ENCODE data around the gene GAK. TPM values are rescaled to one million over a fixed set of nuclear protein-coding genes. Genes with fewer than 3 reads are reported as not detected.

Gene GAK
- polyA plus RNA-seq, 1 experiment, result 17.0 TPM

- TF ChIP-seq, protein P1, sequence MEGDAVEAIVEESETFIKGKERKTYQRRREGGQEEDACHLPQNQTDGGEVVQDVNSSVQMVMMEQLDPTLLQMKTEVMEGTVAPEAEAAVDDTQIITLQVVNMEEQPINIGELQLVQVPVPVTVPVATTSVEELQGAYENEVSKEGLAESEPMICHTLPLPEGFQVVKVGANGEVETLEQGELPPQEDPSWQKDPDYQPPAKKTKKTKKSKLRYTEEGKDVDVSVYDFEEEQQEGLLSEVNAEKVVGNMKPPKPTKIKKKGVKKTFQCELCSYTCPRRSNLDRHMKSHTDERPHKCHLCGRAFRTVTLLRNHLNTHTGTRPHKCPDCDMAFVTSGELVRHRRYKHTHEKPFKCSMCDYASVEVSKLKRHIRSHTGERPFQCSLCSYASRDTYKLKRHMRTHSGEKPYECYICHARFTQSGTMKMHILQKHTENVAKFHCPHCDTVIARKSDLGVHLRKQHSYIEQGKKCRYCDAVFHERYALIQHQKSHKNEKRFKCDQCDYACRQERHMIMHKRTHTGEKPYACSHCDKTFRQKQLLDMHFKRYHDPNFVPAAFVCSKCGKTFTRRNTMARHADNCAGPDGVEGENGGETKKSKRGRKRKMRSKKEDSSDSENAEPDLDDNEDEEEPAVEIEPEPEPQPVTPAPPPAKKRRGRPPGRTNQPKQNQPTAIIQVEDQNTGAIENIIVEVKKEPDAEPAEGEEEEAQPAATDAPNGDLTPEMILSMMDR (IDR thresholded peaks at IDR 0.05; ENCODE audit: low read depth, low read length), result no peak
- DNase-seq (ENCODE audit: low read depth, low spot score), result no peak
- ChIA-PET POLR2A (no interaction called here), CTCF (no interaction called here)
- Histone ChIP-seq H3K27ac (ENCODE audit: low read depth, low read length) (no peak overlapping the region), H3K27me3 (ENCODE audit: control insufficient read depth, insufficient read depth, low read length) (no peaks in the 10 kb centered on the region), H3K4me3 (ENCODE audit: low read depth, low read length) (no peak overlapping the region), H3K9me3 (ENCODE audit: control insufficient read depth, insufficient read depth, low read length) (no peaks in the 10 kb centered on the region; the same call in 1 of the 2 replicates)
Observed at GRCh38 chr4:957581-958313, 25.6 kb upstream of the GAK start.

DNA sequence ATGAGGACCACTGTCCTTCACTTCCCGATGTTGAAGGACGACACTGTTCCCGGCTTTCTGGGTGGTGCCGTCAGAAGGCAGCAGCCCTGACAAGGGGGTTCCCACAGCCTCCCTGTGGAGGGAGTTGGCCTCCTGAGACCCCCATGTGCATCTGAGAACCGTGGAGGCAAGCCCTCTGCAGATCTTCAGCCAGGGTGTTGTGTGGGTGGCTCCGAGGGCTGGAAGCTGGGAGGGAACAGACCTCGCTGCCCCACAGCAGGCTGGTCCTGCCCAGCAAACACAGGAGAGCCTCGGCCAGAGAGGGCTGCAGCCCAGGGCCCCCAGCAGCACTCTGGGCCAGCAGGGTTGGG lies 25.1 kb upstream of the GAK start:
- ChIA-PET CTCF (no interaction called here), POLR2A (no interaction called here)
- Histone ChIP-seq H3K4me3 (ENCODE audit: low read depth, low read length) (no peak overlapping the region), H3K27me3 (ENCODE audit: control insufficient read depth, insufficient read depth, low read length) (no peaks in the 10 kb centered on the region), H3K27ac (ENCODE audit: low read depth, low read length) (no peak overlapping the region), H3K9me3 (ENCODE audit: control insufficient read depth, insufficient read depth, low read length) (no peaks in the 10 kb centered on the region; the same call in 1 of the 2 replicates)
- DNase-seq (ENCODE audit: low read depth, low spot score), result no peak
- TF ChIP-seq, protein P1 (IDR thresholded peaks at IDR 0.05; ENCODE audit: low read depth, low read length), result no peak

DNA sequence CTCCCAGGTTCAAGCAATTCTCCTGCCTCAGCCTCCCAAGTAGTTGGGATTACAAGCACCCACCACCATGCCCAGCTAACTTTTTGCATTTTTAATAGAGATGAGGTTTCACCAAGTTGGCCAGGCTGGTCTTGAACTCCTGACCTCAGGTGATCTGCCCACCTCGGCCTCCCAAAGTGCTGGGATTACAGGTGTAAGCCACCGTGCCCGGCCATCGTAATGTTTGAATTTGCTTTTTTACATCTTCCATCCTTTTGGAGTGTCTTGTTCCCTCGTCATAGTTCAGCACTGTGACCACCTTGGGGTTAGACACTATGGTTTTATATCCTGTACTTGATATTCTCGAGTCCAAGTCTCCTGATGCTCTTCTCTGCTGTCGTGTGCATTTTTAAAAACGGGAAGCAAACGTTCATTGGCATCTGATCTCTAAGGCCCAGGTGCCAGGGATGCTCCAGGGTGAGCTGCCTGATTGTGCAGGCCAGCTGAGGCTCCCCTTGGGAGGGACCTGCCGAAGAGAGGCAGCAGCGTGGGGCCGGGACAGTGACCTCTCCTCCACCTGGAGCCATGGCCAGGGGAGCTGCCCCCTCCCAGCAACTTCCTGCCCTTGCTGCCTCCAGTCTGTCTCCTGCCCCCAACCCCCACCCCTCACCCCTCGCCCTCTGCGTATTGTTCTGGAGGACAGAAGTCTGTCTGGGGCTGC lies 24.6 kb upstream of the GAK start:
- Histone ChIP-seq H3K4me3 (ENCODE audit: low read depth, low read length) (no peak overlapping the region), H3K27me3 (ENCODE audit: control insufficient read depth, insufficient read depth, low read length) (no peaks in the 10 kb centered on the region), H3K9me3 (ENCODE audit: control insufficient read depth, insufficient read depth, low read length) (no peaks in the 10 kb centered on the region; the same call in 1 of the 2 replicates), H3K27ac (ENCODE audit: low read depth, low read length) (no peak overlapping the region)
- TF ChIP-seq, protein P1 (IDR thresholded peaks at IDR 0.05; ENCODE audit: low read depth, low read length), result no peak
- POLR2A ChIA-PET, result no interaction called here
- DNase-seq (ENCODE audit: low read depth, low spot score), result no peak
- CTCF ChIA-PET, result no interaction called here

DNA sequence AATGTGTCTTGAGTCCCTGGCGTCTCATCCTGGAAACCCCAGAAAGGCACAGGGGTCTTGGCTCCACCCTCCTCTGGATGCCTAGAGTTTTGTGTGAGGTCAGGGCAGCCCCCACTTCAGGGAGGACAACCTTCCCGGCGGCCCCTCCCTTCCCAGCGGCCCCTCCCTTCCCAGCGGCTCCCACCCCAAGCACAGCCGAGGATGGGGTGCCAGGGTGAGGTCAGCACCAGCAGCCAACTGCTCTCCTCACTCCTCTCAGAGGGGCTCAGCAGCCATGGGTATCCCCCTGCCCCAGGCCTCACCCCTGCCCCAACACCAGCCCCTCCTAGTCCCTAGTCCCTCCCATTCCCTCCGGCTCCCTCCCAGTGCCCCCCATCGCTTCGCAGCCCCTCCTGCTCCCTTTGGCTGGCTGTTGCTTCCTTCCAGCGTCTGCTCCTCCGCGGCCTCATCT lies 23.8 kb upstream of the GAK start:
- TF ChIP-seq, protein P1 (IDR thresholded peaks at IDR 0.05; ENCODE audit: low read depth, low read length), result no peak
- Histone ChIP-seq H3K27me3 (ENCODE audit: control insufficient read depth, insufficient read depth, low read length) (no peaks in the 10 kb centered on the region), H3K27ac (ENCODE audit: low read depth, low read length) (no peak overlapping the region), H3K4me3 (ENCODE audit: low read depth, low read length) (no peak overlapping the region), H3K9me3 (ENCODE audit: control insufficient read depth, insufficient read depth, low read length) (no peaks in the 10 kb centered on the region; the same call in 1 of the 2 replicates)
- ChIA-PET CTCF (no interaction called here), POLR2A (no interaction called here)
- no peak for DNase-seq (ENCODE audit: low read depth, low spot score)
